K562 (cell line): ENCODE data around the gene ALK. TPM values are rescaled to one million over a fixed set of nuclear protein-coding genes. Genes with fewer than 3 reads are reported as not detected.
A peak's percentile ranks its signal among the peaks of the same experiment; 100 is the strongest.

ENCODE experiments used
- ATAC-seq: fragments of 200-7000 bp; cut with Tn5 transposase; 3 replicates; pipeline ENCODE4 v1.9.1; 2020; ENCODE audit warnings: moderate library complexity
- BruUV-seq: library from RNA; stranded (reverse); fragments of 400-500 nt; replicated peaks from 2 replicates; lab custom pipeline; 2021; lab: Mats Ljungman, UMichigan
- CTCF ChIA-PET: fragments of 300-600 bp; formaldehyde crosslinking; extraction: SDS; loops from one replicate; lab custom pipeline; 2021; ENCODE audit warnings: low intra/inter-chr PET ratio; lab: Yijun Ruan, JAX
- POLR2A ChIA-PET: fragments of 300-600, 350-650 bp; sonication (Branson Sonifier 250); formaldehyde crosslinking; extraction: SDS; loops from one replicate; lab custom pipeline; 2021; ENCODE audit warnings: antibody characterized with exemption, inconsistent platforms; lab: Yijun Ruan, JAX
- DNase-seq, 4 experiments: peaks; one replicate each; pipeline versions ENCODE4 v3.0.0 to v3.0.0-alpha.2; 2011 to 2018; ENCODE audit warnings: low spot score in 3 of 4, mixed read lengths in 3 of 4; ENCODE audit errors: extremely low read depth in 1 of 4
- FAIRE-seq: peaks from 2 replicates; lab custom pipeline; 2011; peaks lifted over from hg19 to GRCh38; lab: Jason Lieb, UNC
- H2AFZ ChIP-seq: 2 replicates; pipeline ENCODE4 v1.6.0; 2011; ENCODE audit warnings: low read depth, low read length, control low read depth, inconsistent platforms
- H3K27ac ChIP-seq: fragments of 200-600 bp; 3 replicates; pipeline ENCODE4 v1.8.0; 2011; ENCODE audit warnings: low read depth, mild to moderate bottlenecking, control low read depth, inconsistent platforms, low read length, moderate library complexity, mixed read lengths; ENCODE audit errors: extremely low read depth
- H3K27me3 ChIP-seq, 2 experiments: fragments of 300-600 bp in 1 of 2; 2 replicates in 1 of 2; 3 replicates in 1 of 2; pipeline versions ENCODE4 v1.6.0 to v1.8.0; 2011; ENCODE audit warnings: inconsistent platforms in 2 of 2, low read length in 2 of 2, mild to moderate bottlenecking in 1 of 2, mixed read lengths in 1 of 2, moderate library complexity in 1 of 2; ENCODE audit not compliant: control insufficient read depth in 2 of 2, insufficient read depth in 2 of 2
- H3K36me3 ChIP-seq: fragments of 300-600 bp; 3 replicates; pipeline ENCODE4 v1.8.0; 2011; ENCODE audit warnings: mild to moderate bottlenecking, low read length, inconsistent platforms; ENCODE audit not compliant: control insufficient read depth, insufficient read depth
- H3K4me1 ChIP-seq, 2 experiments: fragments of 200-600 bp in 1 of 2; replicated peaks in 1 of 2; 2 replicates in 1 of 2; 3 replicates in 1 of 2; pipeline versions ENCODE4 v1.5.1 to v1.8.0; 2011; ENCODE audit warnings: inconsistent platforms in 2 of 2, low read length in 2 of 2, mild to moderate bottlenecking in 1 of 2, mixed read lengths in 1 of 2, moderate library complexity in 1 of 2; ENCODE audit not compliant: control insufficient read depth in 2 of 2, insufficient read depth in 2 of 2
- H3K4me2 ChIP-seq: 2 replicates; pipeline ENCODE4 v1.6.1; 2011; ENCODE audit warnings: low read length, control low read depth, inconsistent platforms, mixed read lengths; ENCODE audit not compliant: insufficient read depth
- H3K4me3 ChIP-seq: fragments of 200-600 bp; sonication (generic), shearing (Covaris generic); 2 replicates; pipeline ENCODE4 v1.5.1; 2016; ENCODE audit warnings: control low read depth, inconsistent platforms
- H3K79me2 ChIP-seq: fragments of 200-600 bp; 3 replicates; pipeline ENCODE4 v1.8.0; 2011; ENCODE audit warnings: low read length, inconsistent platforms; ENCODE audit not compliant: control insufficient read depth, insufficient read depth
- H3K9ac ChIP-seq, 2 experiments: 2 replicates each; pipeline versions ENCODE4 v1.6.0 to v1.6.1; 2011; ENCODE audit warnings: low read depth in 2 of 2, low read length in 2 of 2, control low read depth in 1 of 2, inconsistent platforms in 1 of 2, mild to moderate bottlenecking in 1 of 2, mixed read lengths in 1 of 2; ENCODE audit not compliant: insufficient read depth in 1 of 2
- H3K9me1 ChIP-seq: one replicate; pipeline ENCODE4 v1.6.0; 2011; ENCODE audit warnings: inconsistent platforms, mild to moderate bottlenecking, low read length, moderate library complexity; ENCODE audit not compliant: control insufficient read depth, insufficient read depth
- H3K9me3 ChIP-seq: replicated peaks from 2 replicates; pipeline ENCODE4 v1.5.1; 2011; ENCODE audit warnings: low read depth, low read length, inconsistent platforms; ENCODE audit not compliant: control insufficient read depth, insufficient read depth
- H4K20me1 ChIP-seq: replicated peaks from 2 replicates; pipeline ENCODE4 v1.6.1; 2011; ENCODE audit warnings: low read length, inconsistent platforms, mixed read lengths; ENCODE audit not compliant: control insufficient read depth, insufficient read depth
- C11orf30 ChIP-seq: fragments of 450-650 bp; IDR thresholded peaks from 2 replicates; pipeline ENCODE4 v1.6.1; 2016; ENCODE audit warnings: low read depth, mild to moderate bottlenecking
- CREM ChIP-seq: IDR thresholded peaks from 2 replicates; pipeline ENCODE4 v1.6.1; 2014; ENCODE audit warnings: antibody characterized with exemption, low read depth
- ELF2 ChIP-seq: fragments of 250-450 bp; sonication (Bioruptor Pico); IDR thresholded peaks from 2 replicates; pipeline ENCODE4 v1.5.0; 2021; ENCODE audit warnings: mild to moderate bottlenecking
- ETV6 ChIP-seq, 3 experiments: fragments of 150-350 bp in 1 of 3; sonication (generic) in 1 of 3; formaldehyde crosslinking in 1 of 3; IDR thresholded peaks; 2 replicates each; pipeline versions ENCODE4 v1.6.1 to v1.8.0; 2014 to 2022; ENCODE audit warnings: borderline replicate concordance in 2 of 3, low read depth in 2 of 3, antibody characterized with exemption in 1 of 3, low read length in 1 of 3, mild to moderate bottlenecking in 1 of 3, missing genetic modification reagents in 1 of 3
- HNRNPK ChIP-seq: fragments of 200-400 bp; formaldehyde crosslinking; IDR thresholded peaks from one replicate; pipeline ENCODE4 v1.6.1; 2018; ENCODE audit warnings: mild to moderate bottlenecking, low read depth, low read length; ENCODE audit not compliant: poor library complexity, severe bottlenecking
- MAFK ChIP-seq: IDR thresholded peaks from 2 replicates; pipeline ENCODE4 v1.6.1; 2011; ENCODE audit warnings: low read length, improper control_type of control experiment
- POLR2AphosphoS2 ChIP-seq: IDR thresholded peaks from 2 replicates; pipeline ENCODE4 v1.6.1; 2012; ENCODE audit warnings: low read length, improper control_type of control experiment
- PRPF4 ChIP-seq: fragments of 200-400 bp; formaldehyde crosslinking; IDR thresholded peaks from one replicate; pipeline ENCODE4 v1.6.1; 2017; ENCODE audit warnings: low read length, low read depth, mild to moderate bottlenecking; ENCODE audit not compliant: insufficient read depth, poor library complexity, severe bottlenecking
- SIN3A ChIP-seq, 2 experiments: fragments of 150-350 bp in 1 of 2; IDR thresholded peaks; 2 replicates each; pipeline ENCODE4 v1.6.1; 2011 to 2016; ENCODE audit warnings: borderline replicate concordance in 2 of 2, low read depth in 2 of 2, low read length in 2 of 2, mild to moderate bottlenecking in 2 of 2, moderate library complexity in 2 of 2; ENCODE audit not compliant: control insufficient read depth in 1 of 2
- SMARCB1 ChIP-seq: IDR thresholded peaks from 2 replicates; pipeline ENCODE4 v1.6.1; 2011; ENCODE audit warnings: improper control_type of control experiment, low read depth; ENCODE audit not compliant: insufficient read length
- SRSF1 ChIP-seq: fragments of 200-400 bp; formaldehyde crosslinking; IDR thresholded peaks from 2 replicates; pipeline ENCODE4 v1.6.1; 2017; ENCODE audit warnings: mild to moderate bottlenecking, low read depth, low read length, moderate library complexity
- SRSF7 ChIP-seq: fragments of 200-400 bp; formaldehyde crosslinking; optimal IDR thresholded peaks from 2 replicates; pipeline ENCODE3; 2017; ENCODE audit warnings: mild to moderate bottlenecking, low read depth, low read length
- ZNF316 ChIP-seq: fragments of 450-650 bp; IDR thresholded peaks from 2 replicates; pipeline ENCODE4 v1.6.1; 2016
- ZNF444 ChIP-seq: fragments of 250-450 bp; sonication (Bioruptor Pico); IDR thresholded peaks from 2 replicates; pipeline ENCODE4 v1.4.0; 2020; ENCODE audit warnings: mild to moderate bottlenecking, moderate library complexity
- WGBS: fragments of 100-300 bp; shearing (Covaris generic); methylation state at CpG from one replicate; pipeline ENCODE4 v1.1.6; 2016; ENCODE audit warnings: low coverage, mixed read lengths; ENCODE audit not compliant: insufficient coverage; ENCODE audit errors: missing lambda C conversion rate; 5-methylcytosine and 5-hydroxymethylcytosine counted together
- in situ Hi-C: fragments of 300-500 bp; cut with MboI; formaldehyde crosslinking; loops from 4 replicates; pipeline ENCODE4 v1.15.0; 2018; ENCODE audit warnings: inconsistent platforms, mixed read lengths
- intact Hi-C: fragments of 100-400 bp; cut with micrococcal nuclease; formaldehyde crosslinking; loops from 2 replicates; pipeline ENCODE4 v1.14.2; 2022
- polyA plus RNA-seq, 8 experiments: library from polyadenylated mRNA; depleted of rRNA in 4 of 8; stranded (reverse) in 5 of 8; unstranded in 3 of 8; fragments of >200 nt; fragmentation: Nextera tagmentation in 2 of 8; fragmentation: Illumina TruSeq in 1 of 8; extraction: Ambion mirVana in 2 of 8; extraction: Trizol in 1 of 8; gene quantifications; 2 replicates each; pipeline versions ENCODE4 v1.2.1 to v1.2.3, GENCODE V29; 2011 to 2014; ENCODE audit warnings: inconsistent platforms in 1 of 8, missing spikeins in 1 of 8
- total RNA-seq, 7 experiments: library from RNA; depleted of rRNA in 6 of 7; stranded (reverse); fragments of >200 nt in 6 of 7; fragmentation: Illumina TruSeq in 2 of 7; extraction: Trizol in 2 of 7; gene quantifications; 2 replicates each; pipeline versions ENCODE4 v1.2.1 to v1.2.3, GENCODE V29; 2011 to 2021; ENCODE audit warnings: low replicate concordance in 1 of 7

Gene ALK
- total and polyA plus RNA-seq, 9 of the 15 experiments (the other 6 are each of a cell fraction or from before 2014, with no cell fraction given), result not detected

DNA sequence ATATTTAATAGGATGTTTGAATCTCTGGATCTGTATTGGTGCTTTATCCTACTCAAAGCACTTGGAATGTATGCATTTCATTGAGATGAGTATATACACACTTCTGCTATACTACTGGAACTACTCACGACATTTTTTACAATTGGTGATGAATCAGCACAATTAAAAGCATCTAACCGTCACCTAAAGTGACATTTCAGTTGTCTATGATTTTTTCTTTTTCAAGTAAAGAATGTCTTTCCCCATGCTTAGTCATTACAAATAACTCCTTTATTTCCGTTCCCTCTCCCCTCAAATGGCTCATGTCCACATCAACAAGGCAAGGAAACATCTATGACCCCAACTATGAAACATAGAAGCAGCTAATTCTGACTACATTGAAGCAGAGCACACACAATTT is 728.9 kb downstream of the ALK start (continued):
- TF ChIP-seq HNRNPK (no peak), SMARCB1 (no peak), C11orf30 (peak; percentile 71), PRPF4 (no peak), ZNF444 (CRISPR knock-in tag) (no peak), ZNF316 (peak; percentile 87), SRSF1 (no peak), ELF2 (CRISPR knock-in tag) (no peak), POLR2AphosphoS2 (no peak), CREM (no peak), MAFK (peak; percentile 17; the same call in 1 of the 2 replicates)
- TF ChIP-seq, all 486 proteins: peak for 5

DNA sequence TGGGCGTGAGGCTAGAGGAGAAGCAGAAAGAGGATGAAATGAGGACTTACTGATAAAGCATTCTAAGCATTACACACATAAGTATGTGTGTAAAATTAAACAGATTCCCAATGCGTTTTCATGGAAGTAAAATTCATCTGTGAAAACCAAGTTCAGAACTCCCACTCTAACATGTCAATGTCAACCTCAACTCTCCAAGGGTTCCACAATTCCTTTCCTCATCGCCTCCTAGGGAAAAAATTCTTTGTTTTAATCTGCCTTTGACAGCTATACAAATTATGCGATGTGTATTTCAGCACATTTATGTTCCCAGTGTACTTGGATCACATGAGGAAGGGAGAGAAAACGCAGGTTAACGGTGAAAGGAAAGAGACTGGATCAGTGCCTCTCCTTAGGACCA is 729.6 kb downstream of the ALK start:
- POLR2A ChIA-PET, result no interaction called here
- H3K36me3 ChIP-seq, result no peaks in the 10 kb centered on the region
- ATAC-seq, result no peak
- H3K27me3 ChIP-seq, result peaks cover 7 to 10% of the 10 kb centered on the region in 2 experiments; a peak in 3 of 5 replicates
- no peaks in the 10 kb centered on the region for H4K20me1 ChIP-seq
- intact Hi-C loops, result loop anchor here (10.0 kb wide), 2 partner anchors 117 to 607 kb away; partner anchors contain the start of gene PCARE
- H3K4me3 ChIP-seq, result no peak overlapping the region
- no peaks in the 10 kb centered on the region for H3K4me1 ChIP-seq
- H2AFZ ChIP-seq, result no peak overlapping the region
- H3K4me2 ChIP-seq, result no peak overlapping the region
- no peaks in the 10 kb centered on the region for H3K9me3 ChIP-seq
- no TSS peak for BruUV-seq
- no peak for DNase-seq
- H3K79me2 ChIP-seq, result no peaks in the 10 kb centered on the region
- no peaks in the 10 kb centered on the region for H3K9me1 ChIP-seq
- no peak overlapping the region for H3K27ac ChIP-seq
- CTCF ChIA-PET, result no interaction called here
- in situ Hi-C loops, result no loop called here
- 8% methylated on average over 6 of the region's 6 CpGs for WGBS
- no peak for FAIRE-seq
- no peak for TF ChIP-seq SIN3A (IDR thresholded peaks at IDR 0.05; ENCODE audit: borderline replicate concordance in 2 of 2, control insufficient read depth in 1 of 2, low read depth in 2 of 2, low read length in 2 of 2)
- TF ChIP-seq SRSF7, result no peak
- no peak for TF ChIP-seq ETV6 (IDR thresholded peaks at IDR 0.05; ENCODE audit: borderline replicate concordance in 1 of 2, low read depth in 2 of 2, low read length in 1 of 2)
- no peak for TF ChIP-seq ETV6 (CRISPR knock-in tag; IDR thresholded peaks at IDR 0.05; ENCODE audit: borderline replicate concordance)
- no peak overlapping the region for H3K9ac ChIP-seq
